ENCODE data around the gene ZFYVE9. TPM values are rescaled to one million over a fixed set of nuclear protein-coding genes. Genes with fewer than 3 reads are reported as not detected.

Gene ZFYVE9
- total and polyA plus RNA-seq, 10 of the 15 experiments (the other 5 are each of a cell fraction or from before 2014, with no cell fraction given): 0.26 to 6.9 (median 2.3) TPM

DNA sequence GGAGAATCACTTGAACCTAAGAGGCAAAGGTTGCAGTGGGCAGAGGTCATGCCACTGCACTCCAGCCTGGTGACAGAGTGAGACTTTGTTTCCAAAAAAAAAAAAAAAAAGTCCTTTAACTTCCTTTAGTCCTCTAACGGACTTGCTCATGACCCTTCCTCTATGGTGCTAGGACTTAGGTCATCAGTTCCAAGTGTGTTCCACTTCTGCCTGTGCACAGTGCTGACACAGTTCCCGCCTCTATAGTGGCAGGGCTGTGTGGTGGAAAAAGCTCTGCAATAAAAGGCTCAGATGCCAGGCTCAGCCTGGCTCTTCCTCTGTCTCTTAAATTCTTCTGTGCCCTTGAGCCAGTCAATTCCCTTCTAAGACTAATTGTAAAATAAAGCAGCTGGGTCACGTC is 202.1 kb downstream of the ZFYVE9 start:
- 48% methylated on average over 3 of the region's 3 CpGs for WGBS (ENCODE audit: insufficient coverage, insufficient replicate concordance, low lambda C conversion rate, missing lambda C conversion rate)
- Histone ChIP-seq H2AFZ (ENCODE audit: control insufficient read depth, low read depth, low read length) (no peak overlapping the region), H3K36me3 (ENCODE audit: control insufficient read depth in 2 of 2, insufficient read depth in 2 of 2, low read length in 1 of 2) (no peaks in the 10 kb centered on the region), H3K9ac (ENCODE audit: control insufficient read depth, insufficient read depth, low read length) (no peak overlapping the region), H3K4me3 (no peak overlapping the region), H3K79me2 (ENCODE audit: control insufficient read depth, insufficient read depth, low read length) (no peaks in the 10 kb centered on the region), H3K4me1 (ENCODE audit: control insufficient read depth, insufficient read depth, low read length) (no peaks in the 10 kb centered on the region), H3K4me2 (ENCODE audit: control insufficient read depth, insufficient read depth) (no peak overlapping the region), H3K27me3 (replicated peaks in 1 of 2; ENCODE audit: control insufficient read depth in 2 of 2, insufficient read depth in 2 of 2, low read length in 1 of 2) (no peaks in the 10 kb centered on the region), H4K20me1 (ENCODE audit: control insufficient read depth, insufficient read depth) (no peaks in the 10 kb centered on the region), H3K27ac (ENCODE audit: control insufficient read depth, insufficient read depth) (no peak overlapping the region), H3K9me3 (replicated peaks; ENCODE audit: control insufficient read depth, insufficient read depth, low read length) (no peaks in the 10 kb centered on the region)
- intact Hi-C loops (cut with micrococcal nuclease; ENCODE audit: unreplicated experiment): no loop called here
- no peak for ATAC-seq
- CTCF ChIA-PET: interaction anchor here (1.0 kb wide), 1 partner anchor 342 kb away, joined by 3 read pairs; no protein-coding TSS in a partner anchor
- DNase-seq (ENCODE audit: low read depth, low spot score): no peak
- no peak for FAIRE-seq
- RAD21 ChIA-PET (ENCODE audit: unreplicated experiment): no interaction called here
- SMC1A ChIA-PET (ENCODE audit: uncharacterized antibody, unreplicated experiment): no interaction called here
- in situ Hi-C loops (cut with MboI): no loop called here
- POLR2A ChIA-PET: interaction anchor here (0.7 kb wide), 1 partner anchor 15 kb away, joined by 4 read pairs; no protein-coding TSS in a partner anchor
- no TSS peak for BruUV-seq (replicated peaks)
- no peak for TF ChIP-seq PAX5 (IDR thresholded peaks at IDR 0.05; ENCODE audit: borderline replicate concordance, low read depth, low read length)
- TF ChIP-seq, protein P1, sequence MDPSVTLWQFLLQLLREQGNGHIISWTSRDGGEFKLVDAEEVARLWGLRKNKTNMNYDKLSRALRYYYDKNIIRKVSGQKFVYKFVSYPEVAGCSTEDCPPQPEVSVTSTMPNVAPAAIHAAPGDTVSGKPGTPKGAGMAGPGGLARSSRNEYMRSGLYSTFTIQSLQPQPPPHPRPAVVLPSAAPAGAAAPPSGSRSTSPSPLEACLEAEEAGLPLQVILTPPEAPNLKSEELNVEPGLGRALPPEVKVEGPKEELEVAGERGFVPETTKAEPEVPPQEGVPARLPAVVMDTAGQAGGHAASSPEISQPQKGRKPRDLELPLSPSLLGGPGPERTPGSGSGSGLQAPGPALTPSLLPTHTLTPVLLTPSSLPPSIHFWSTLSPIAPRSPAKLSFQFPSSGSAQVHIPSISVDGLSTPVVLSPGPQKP (IDR thresholded peaks at IDR 0.05; ENCODE audit: low read depth, low read length): no peak
- TF ChIP-seq IKZF1 (conservative IDR thresholded peaks at IDR 0.05): no peak
- TF ChIP-seq IRF4 (IDR thresholded peaks at IDR 0.05; ENCODE audit: low read depth, low read length): no peak
- TF ChIP-seq EGR1 (IDR thresholded peaks at IDR 0.05; ENCODE audit: borderline replicate concordance in 1 of 2, low read depth in 2 of 2, low read length in 2 of 2): no peak
- no peak for TF ChIP-seq ZNF217 (IDR thresholded peaks at IDR 0.05)
- no peak for TF ChIP-seq ZNF622 (IDR thresholded peaks at IDR 0.05)
- TF ChIP-seq, protein P2, sequence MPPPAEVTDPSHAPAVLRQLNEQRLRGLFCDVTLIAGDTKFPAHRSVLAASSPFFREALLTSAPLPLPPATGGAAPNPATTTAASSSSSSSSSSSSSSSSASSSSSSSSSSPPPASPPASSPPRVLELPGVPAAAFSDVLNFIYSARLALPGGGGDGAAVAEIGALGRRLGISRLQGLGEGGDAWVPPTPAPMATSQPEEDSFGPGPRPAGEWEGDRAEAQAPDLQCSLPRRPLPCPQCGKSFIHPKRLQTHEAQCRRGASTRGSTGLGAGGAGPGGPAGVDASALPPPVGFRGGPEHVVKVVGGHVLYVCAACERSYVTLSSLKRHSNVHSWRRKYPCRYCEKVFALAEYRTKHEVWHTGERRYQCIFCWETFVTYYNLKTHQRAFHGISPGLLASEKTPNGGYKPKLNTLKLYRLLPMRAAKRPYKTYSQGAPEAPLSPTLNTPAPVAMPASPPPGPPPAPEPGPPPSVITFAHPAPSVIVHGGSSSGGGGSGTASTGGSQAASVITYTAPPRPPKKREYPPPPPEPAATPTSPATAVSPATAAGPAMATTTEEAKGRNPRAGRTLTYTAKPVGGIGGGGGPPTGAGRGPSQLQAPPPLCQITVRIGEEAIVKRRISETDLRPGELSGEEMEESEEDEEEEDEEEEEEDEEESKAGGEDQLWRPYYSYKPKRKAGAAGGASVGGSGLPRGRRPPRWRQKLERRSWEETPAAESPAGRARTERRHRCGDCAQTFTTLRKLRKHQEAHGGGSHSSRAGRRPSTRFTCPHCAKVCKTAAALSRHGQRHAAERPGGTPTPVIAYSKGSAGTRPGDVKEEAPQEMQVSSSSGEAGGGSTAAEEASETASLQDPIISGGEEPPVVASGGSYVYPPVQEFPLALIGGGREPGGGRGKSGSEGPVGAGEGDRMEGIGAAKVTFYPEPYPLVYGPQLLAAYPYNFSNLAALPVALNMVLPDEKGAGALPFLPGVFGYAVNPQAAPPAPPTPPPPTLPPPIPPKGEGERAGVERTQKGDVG (CRISPR knock-in tag; IDR thresholded peaks at IDR 0.05): no peak
- no peak for TF ChIP-seq KLF5 (IDR thresholded peaks at IDR 0.05; ENCODE audit: partially characterized antibody)
- TF ChIP-seq, protein P3, sequence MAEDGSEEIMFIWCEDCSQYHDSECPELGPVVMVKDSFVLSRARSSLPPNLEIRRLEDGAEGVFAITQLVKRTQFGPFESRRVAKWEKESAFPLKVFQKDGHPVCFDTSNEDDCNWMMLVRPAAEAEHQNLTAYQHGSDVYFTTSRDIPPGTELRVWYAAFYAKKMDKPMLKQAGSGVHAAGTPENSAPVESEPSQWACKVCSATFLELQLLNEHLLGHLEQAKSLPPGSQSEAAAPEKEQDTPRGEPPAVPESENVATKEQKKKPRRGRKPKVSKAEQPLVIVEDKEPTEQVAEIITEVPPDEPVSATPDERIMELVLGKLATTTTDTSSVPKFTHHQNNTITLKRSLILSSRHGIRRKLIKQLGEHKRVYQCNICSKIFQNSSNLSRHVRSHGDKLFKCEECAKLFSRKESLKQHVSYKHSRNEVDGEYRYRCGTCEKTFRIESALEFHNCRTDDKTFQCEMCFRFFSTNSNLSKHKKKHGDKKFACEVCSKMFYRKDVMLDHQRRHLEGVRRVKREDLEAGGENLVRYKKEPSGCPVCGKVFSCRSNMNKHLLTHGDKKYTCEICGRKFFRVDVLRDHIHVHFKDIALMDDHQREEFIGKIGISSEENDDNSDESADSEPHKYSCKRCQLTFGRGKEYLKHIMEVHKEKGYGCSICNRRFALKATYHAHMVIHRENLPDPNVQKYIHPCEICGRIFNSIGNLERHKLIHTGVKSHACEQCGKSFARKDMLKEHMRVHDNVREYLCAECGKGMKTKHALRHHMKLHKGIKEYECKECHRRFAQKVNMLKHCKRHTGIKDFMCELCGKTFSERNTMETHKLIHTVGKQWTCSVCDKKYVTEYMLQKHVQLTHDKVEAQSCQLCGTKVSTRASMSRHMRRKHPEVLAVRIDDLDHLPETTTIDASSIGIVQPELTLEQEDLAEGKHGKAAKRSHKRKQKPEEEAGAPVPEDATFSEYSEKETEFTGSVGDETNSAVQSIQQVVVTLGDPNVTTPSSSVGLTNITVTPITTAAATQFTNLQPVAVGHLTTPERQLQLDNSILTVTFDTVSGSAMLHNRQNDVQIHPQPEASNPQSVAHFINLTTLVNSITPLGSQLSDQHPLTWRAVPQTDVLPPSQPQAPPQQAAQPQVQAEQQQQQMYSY (CRISPR knock-in tag; IDR thresholded peaks at IDR 0.05): no peak
- no peak for TF ChIP-seq KAT2A (conservative IDR thresholded peaks at IDR 0.05; ENCODE audit: control insufficient read depth, low read depth, low read length)
- no peak for TF ChIP-seq TCF12 (IDR thresholded peaks at IDR 0.05; ENCODE audit: low read depth, low read length)
- TF ChIP-seq ETV6 (conservative IDR thresholded peaks at IDR 0.05 in 1 of 2, IDR thresholded peaks at IDR 0.05 in 1 of 2; ENCODE audit: borderline replicate concordance in 1 of 2, low read depth in 1 of 2): no peak

All from GM12878 (cell line).